HepG2 (cell line): Measurements from ENCODE around the gene GSK3B. TPM values are rescaled to one million over a fixed set of nuclear protein-coding genes. Genes with fewer than 3 reads are reported as not detected.

ENCODE experiments used
- ATAC-seq: fragments of 200-7000 bp; cut with Tn5 transposase; 3 replicates; pipeline ENCODE4 v1.9.1; 2020; ENCODE audit warnings: mild to moderate bottlenecking, moderate library complexity
- BruUV-seq: library from RNA; stranded (reverse); fragments of 400-500 nt; replicated peaks from 2 replicates; lab custom pipeline; 2021; lab: Mats Ljungman, UMichigan
- CTCF ChIA-PET: fragments of 300-600 bp; formaldehyde crosslinking; extraction: SDS; loops from one replicate; lab custom pipeline; 2021; ENCODE audit warnings: low total read pairs, inconsistent platforms, low intra/inter-chr PET ratio; lab: Yijun Ruan, JAX
- POLR2A ChIA-PET: fragments of 350-600 bp; sonication (Branson Sonifier 250); formaldehyde crosslinking; loops from one replicate; lab custom pipeline; 2020; ENCODE audit warnings: antibody characterized with exemption, inconsistent platforms; lab: Yijun Ruan, JAX
- DNase-seq: peaks from one replicate; pipeline ENCODE4 v3.0.0-alpha.2; 2015; ENCODE audit warnings: low spot score
- FAIRE-seq: peaks from 3 replicates; lab custom pipeline; 2011; peaks lifted over from hg19 to GRCh38; lab: Jason Lieb, UNC
- H2AFZ ChIP-seq: one replicate; pipeline ENCODE4 v1.6.1; 2011; ENCODE audit warnings: low read length, inconsistent platforms
- H3K27ac ChIP-seq: fragments of 300-600 bp; 3 replicates; pipeline ENCODE4 v1.8.0; 2011; ENCODE audit warnings: mixed run types, mild to moderate bottlenecking, mixed read lengths, low read length, inconsistent platforms; ENCODE audit not compliant: insufficient read depth; ENCODE audit errors: extremely low read length
- H3K27me3 ChIP-seq, 2 experiments: fragments of 200-600 bp in 1 of 2; 2 replicates in 1 of 2; 3 replicates in 1 of 2; pipeline versions ENCODE4 v1.6.0 to v1.8.0; 2011; ENCODE audit warnings: low read length in 2 of 2, mild to moderate bottlenecking in 2 of 2, moderate library complexity in 2 of 2, inconsistent platforms in 1 of 2; ENCODE audit not compliant: insufficient read depth in 2 of 2, control insufficient read depth in 1 of 2
- H3K36me3 ChIP-seq, 2 experiments: fragments of 200-600 bp in 1 of 2; replicated peaks in 1 of 2; 2 replicates in 1 of 2; 3 replicates in 1 of 2; pipeline versions ENCODE4 v1.5.1 to v1.8.0; 2011; ENCODE audit warnings: low read length in 2 of 2, inconsistent platforms in 1 of 2; ENCODE audit not compliant: insufficient read depth in 2 of 2, control insufficient read depth in 1 of 2
- H3K4me1 ChIP-seq: 2 replicates; pipeline ENCODE4 v1.5.1; 2012; ENCODE audit warnings: low read length, inconsistent platforms; ENCODE audit not compliant: insufficient read depth
- H3K4me2 ChIP-seq: 2 replicates; pipeline ENCODE4 v1.6.0; 2011; ENCODE audit warnings: low read depth, low read length, inconsistent platforms
- H3K4me3 ChIP-seq, 3 experiments: fragments of 200-600 bp in 1 of 3; sonication (generic), shearing (Covaris generic) in 1 of 3; replicated peaks in 1 of 3; 2 replicates each; pipeline ENCODE4 v1.5.1; 2011 to 2016; ENCODE audit warnings: low read length in 3 of 3, inconsistent platforms in 2 of 3, low read depth in 2 of 3, mild to moderate bottlenecking in 2 of 3, control low read depth in 1 of 3, mixed read lengths in 1 of 3; ENCODE audit not compliant: insufficient read depth in 1 of 3
- H3K79me2 ChIP-seq: one replicate; pipeline ENCODE4 v1.6.1; 2011; ENCODE audit warnings: low read length, inconsistent platforms; ENCODE audit not compliant: insufficient read depth
- H3K9ac ChIP-seq: 2 replicates; pipeline ENCODE4 v1.6.0; 2011; ENCODE audit warnings: mild to moderate bottlenecking, low read depth, low read length, inconsistent platforms; ENCODE audit not compliant: insufficient read depth
- H3K9me3 ChIP-seq: 2 replicates; pipeline ENCODE4 v1.5.1; 2012; ENCODE audit warnings: mild to moderate bottlenecking, low read length
- H4K20me1 ChIP-seq: 2 replicates; pipeline ENCODE4 v1.6.0; 2011; ENCODE audit warnings: inconsistent platforms, mild to moderate bottlenecking, low read length, moderate library complexity; ENCODE audit not compliant: insufficient read depth
- AGO2 ChIP-seq: fragments of 200-400 bp; formaldehyde crosslinking; optimal IDR thresholded peaks from 2 replicates; pipeline ENCODE3; 2017; ENCODE audit warnings: mild to moderate bottlenecking, low read depth, low read length, moderate library complexity
- ARNT ChIP-seq: fragments of 450-650 bp; IDR thresholded peaks from 2 replicates; pipeline ENCODE4 v1.6.1; 2017
- BRD4 ChIP-seq: sonication (generic); formaldehyde crosslinking; IDR thresholded peaks from 2 replicates; pipeline ENCODE4 v1.4.0; 2020; ENCODE audit warnings: missing genetic modification reagents
- MAF1 ChIP-seq: sonication (generic); formaldehyde crosslinking; IDR thresholded peaks from 2 replicates; pipeline ENCODE4 v1.5.0; 2020; ENCODE audit warnings: missing genetic modification reagents, borderline replicate concordance
- MBNL3 ChIP-seq: fragments of 250-450 bp; sonication (Bioruptor Pico); conservative IDR thresholded peaks from 2 replicates; pipeline ENCODE4 v1.8.0; 2022; ENCODE audit warnings: mild to moderate bottlenecking, inconsistent platforms
- XBP1 ChIP-seq: sonication (generic); formaldehyde crosslinking; IDR thresholded peaks from 2 replicates; pipeline ENCODE4 v1.5.0; 2020; ENCODE audit warnings: missing genetic modification reagents
- YY1 ChIP-seq: IDR thresholded peaks from 2 replicates; pipeline ENCODE4 v1.6.1; 2011; ENCODE audit warnings: low read length, low read depth, moderate library complexity, mild to moderate bottlenecking; ENCODE audit not compliant: insufficient read depth, insufficient replicate concordance
- ZNF543 ChIP-seq: sonication (generic); formaldehyde crosslinking; IDR thresholded peaks from 2 replicates; pipeline ENCODE4 v1.4.0; 2020; ENCODE audit warnings: mild to moderate bottlenecking, missing genetic modification reagents
- ZNF703 ChIP-seq: sonication (generic); formaldehyde crosslinking; IDR thresholded peaks from 2 replicates; pipeline ENCODE4 v1.5.1; 2020; ENCODE audit warnings: missing genetic modification reagents, mild to moderate bottlenecking, moderate library complexity, borderline replicate concordance
- ZNF879 ChIP-seq: sonication (generic); formaldehyde crosslinking; IDR thresholded peaks from 2 replicates; pipeline ENCODE4 v1.8.1; 2023; ENCODE audit warnings: missing genetic modification reagents
- WGBS: methylation state at CpG from one replicate; pipeline ENCODE4 v1.1.6; 2017; ENCODE audit warnings: low lambda C conversion rate; 5-methylcytosine and 5-hydroxymethylcytosine counted together
- in situ Hi-C: cut with HindIII; loops from 2 replicates; pipeline ENCODE4 v1.10.0; 2017; ENCODE audit warnings: low pct_unique_long_range_greater_than_20kb; ENCODE audit not compliant: extremely low pct_ligation_motif_present
- intact Hi-C: fragments of 100-400 bp; cut with micrococcal nuclease; formaldehyde crosslinking; loops from one replicate; pipeline ENCODE4 v1.10.0; 2022; ENCODE audit not compliant: unreplicated experiment
- polyA plus RNA-seq, 8 experiments: library from polyadenylated mRNA; depleted of rRNA in 3 of 8; stranded (reverse) in 7 of 8; unstranded in 1 of 8; fragments of >200 nt; fragmentation: Illumina TruSeq in 4 of 8; extraction: Trizol in 4 of 8; gene quantifications; 2 replicates each; pipeline versions ENCODE4 v1.2.1 to v1.2.3, GENCODE V29; 2011 to 2016; ENCODE audit warnings: low read depth in 4 of 8, missing spikeins in 1 of 8, mixed read lengths in 1 of 8; ENCODE audit not compliant: insufficient read depth in 1 of 8
- total RNA-seq, 5 experiments: library from RNA; depleted of rRNA; stranded (reverse); fragments of >200 nt; fragmentation: Illumina TruSeq; extraction: Trizol; gene quantifications; 2 replicates each; pipeline ENCODE4 v1.2.3, GENCODE V29; 2016; ENCODE audit warnings: low read depth in 1 of 5
- TF ChIP-seq, protein P1 (sequence below): sonication (generic); formaldehyde crosslinking; IDR thresholded peaks from 2 replicates; pipeline ENCODE4 v1.8.1; 2023; ENCODE audit warnings: missing genetic modification reagents, mild to moderate bottlenecking, borderline replicate concordance
- TF ChIP-seq, protein P2 (sequence below): sonication (generic); formaldehyde crosslinking; IDR thresholded peaks from 2 replicates; pipeline ENCODE4 v1.8.1; 2022; ENCODE audit warnings: low read depth, mild to moderate bottlenecking, missing genetic modification reagents
- TF ChIP-seq, protein P3 (sequence below): sonication (generic); formaldehyde crosslinking; IDR thresholded peaks from 2 replicates; pipeline ENCODE4 v1.5.0; 2020; ENCODE audit warnings: mild to moderate bottlenecking, missing genetic modification reagents

Gene GSK3B
- total and polyA plus RNA-seq, 2 of the 13 experiments (the other 11 are each of a cell fraction or from before 2014, with no cell fraction given): 22.3 to 30.1 TPM

DNA sequence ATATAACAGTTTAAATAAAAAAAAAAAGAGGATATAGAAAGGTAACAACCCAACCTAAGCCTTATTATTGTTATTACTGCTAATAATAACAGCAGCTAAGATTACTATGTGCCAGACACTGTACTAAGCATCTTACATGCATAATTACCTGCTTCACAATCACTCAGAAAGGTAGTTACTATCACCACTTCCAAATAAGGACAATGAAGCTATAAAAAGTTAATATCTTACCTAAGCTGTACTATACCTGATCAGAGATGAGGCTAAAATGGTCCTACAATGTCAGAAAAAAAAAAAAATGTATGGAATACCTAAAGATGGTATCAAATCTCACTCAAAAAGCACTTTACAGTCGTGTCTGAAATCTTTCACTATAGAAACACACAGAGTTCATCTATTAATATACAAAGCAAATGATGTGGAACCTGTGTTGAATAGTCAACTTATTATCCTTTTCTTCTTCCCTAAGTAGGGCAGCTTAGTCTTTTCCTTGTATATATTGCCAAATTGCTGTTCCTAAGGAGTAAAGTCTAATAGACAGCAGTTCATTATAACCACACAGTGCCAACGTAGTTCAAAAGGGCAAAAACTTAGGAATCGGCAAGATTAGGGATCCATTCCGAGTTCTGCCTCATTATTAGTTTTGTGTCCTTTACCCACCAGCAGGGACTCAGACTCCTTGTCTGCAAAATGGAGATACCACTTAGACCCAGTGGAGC lies 23.8 kb downstream of the GSK3B start:
- no peak overlapping the region for H3K27ac ChIP-seq
- no TSS peak for BruUV-seq
- ATAC-seq (no peak), DNase-seq (no peak), FAIRE-seq (no peak)
- H3K36me3 ChIP-seq: no peaks in the 10 kb centered on the region; a peak in 2 of 5 replicates
- ChIA-PET CTCF (no interaction called here), POLR2A (interaction anchor here (1.2 kb wide), 1 partner anchor 25 kb away, joined by 3 read pairs; no protein-coding TSS in a partner anchor)
- peaks cover 16% of the 10 kb centered on the region for H4K20me1 ChIP-seq
- intact Hi-C loops (no loop called here), in situ Hi-C loops (no loop called here)
- no peak overlapping the region for H3K4me2 ChIP-seq
- H3K4me1 ChIP-seq: peaks cover 16% of the 10 kb centered on the region; the same call in 1 of the 2 replicates
- H3K79me2 ChIP-seq: peaks cover 93% of the 10 kb centered on the region
- no peaks in the 10 kb centered on the region for H3K27me3 ChIP-seq
- no peak overlapping the region for H2AFZ ChIP-seq
- no peak overlapping the region for H3K9ac ChIP-seq
- TF ChIP-seq, protein P1, sequence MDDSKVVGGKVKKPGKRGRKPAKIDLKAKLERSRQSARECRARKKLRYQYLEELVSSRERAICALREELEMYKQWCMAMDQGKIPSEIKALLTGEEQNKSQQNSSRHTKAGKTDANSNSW (CRISPR knock-in tag): no peak
- TF ChIP-seq YY1 (no peak), MBNL3 (CRISPR knock-in tag) (no peak), ARNT (no peak)
- no peaks in the 10 kb centered on the region for H3K9me3 ChIP-seq
- WGBS: 88% methylated on average over 4 of the region's 4 CpGs
- H3K4me3 ChIP-seq: no peak overlapping the region

DNA sequence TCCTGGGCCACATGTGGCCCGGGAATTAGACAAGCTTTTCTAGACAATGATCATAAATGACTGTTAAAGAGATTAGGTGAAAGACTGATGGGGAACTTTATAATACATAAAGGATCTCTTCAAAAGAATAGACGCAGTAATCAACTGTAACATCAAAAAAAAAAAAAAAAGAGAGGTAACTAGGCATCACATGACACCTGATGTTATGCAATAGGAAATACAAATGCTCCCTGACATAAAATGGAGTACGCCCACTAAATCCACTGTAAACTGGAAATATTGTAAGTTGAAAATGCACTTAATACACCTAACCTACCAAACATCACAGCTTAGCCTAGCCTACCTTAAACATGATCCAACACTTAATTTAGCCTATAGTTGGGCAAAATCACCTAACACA lies 27.2 kb downstream of the GSK3B start:
- no peak for DNase-seq
- Histone ChIP-seq H3K27ac (no peak overlapping the region), H3K79me2 (peaks cover 91% of the 10 kb centered on the region), H3K4me2 (no peak overlapping the region), H3K4me1 (peaks cover 16% of the 10 kb centered on the region; the same call in 1 of the 2 replicates), H3K36me3 (no peaks in the 10 kb centered on the region; a peak in 2 of 5 replicates), H4K20me1 (peaks cover 19% of the 10 kb centered on the region), H3K4me3 (no peak overlapping the region), H2AFZ (no peak overlapping the region), H3K9me3 (no peaks in the 10 kb centered on the region), H3K27me3 (no peaks in the 10 kb centered on the region), H3K9ac (no peak overlapping the region)
- no TSS peak for BruUV-seq
- in situ Hi-C loops (no loop called here), intact Hi-C loops (no loop called here)
- POLR2A ChIA-PET: no interaction called here
- 97% methylated on average over 3 of the region's 3 CpGs for WGBS
- FAIRE-seq: no peak
- CTCF ChIA-PET: no interaction called here
- ATAC-seq: no peak
- TF ChIP-seq XBP1 (no peak), MAF1 (CRISPR knock-in tag) (no peak), AGO2 (no peak), BRD4 (CRISPR knock-in tag) (no peak), ZNF879 (CRISPR knock-in tag) (no peak), ZNF543 (CRISPR knock-in tag) (no peak), ZNF703 (no peak)
- TF ChIP-seq, protein P2, sequence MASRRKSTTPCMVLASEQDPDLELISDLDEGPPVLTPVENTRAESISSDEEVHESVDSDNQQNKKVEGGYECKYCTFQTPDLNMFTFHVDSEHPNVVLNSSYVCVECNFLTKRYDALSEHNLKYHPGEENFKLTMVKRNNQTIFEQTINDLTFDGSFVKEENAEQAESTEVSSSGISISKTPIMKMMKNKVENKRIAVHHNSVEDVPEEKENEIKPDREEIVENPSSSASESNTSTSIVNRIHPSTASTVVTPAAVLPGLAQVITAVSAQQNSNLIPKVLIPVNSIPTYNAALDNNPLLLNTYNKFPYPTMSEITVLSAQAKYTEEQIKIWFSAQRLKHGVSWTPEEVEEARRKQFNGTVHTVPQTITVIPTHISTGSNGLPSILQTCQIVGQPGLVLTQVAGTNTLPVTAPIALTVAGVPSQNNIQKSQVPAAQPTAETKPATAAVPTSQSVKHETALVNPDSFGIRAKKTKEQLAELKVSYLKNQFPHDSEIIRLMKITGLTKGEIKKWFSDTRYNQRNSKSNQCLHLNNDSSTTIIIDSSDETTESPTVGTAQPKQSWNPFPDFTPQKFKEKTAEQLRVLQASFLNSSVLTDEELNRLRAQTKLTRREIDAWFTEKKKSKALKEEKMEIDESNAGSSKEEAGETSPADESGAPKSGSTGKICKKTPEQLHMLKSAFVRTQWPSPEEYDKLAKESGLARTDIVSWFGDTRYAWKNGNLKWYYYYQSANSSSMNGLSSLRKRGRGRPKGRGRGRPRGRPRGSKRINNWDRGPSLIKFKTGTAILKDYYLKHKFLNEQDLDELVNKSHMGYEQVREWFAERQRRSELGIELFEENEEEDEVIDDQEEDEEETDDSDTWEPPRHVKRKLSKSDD (CRISPR knock-in tag): no peak
- TF ChIP-seq, protein P3, sequence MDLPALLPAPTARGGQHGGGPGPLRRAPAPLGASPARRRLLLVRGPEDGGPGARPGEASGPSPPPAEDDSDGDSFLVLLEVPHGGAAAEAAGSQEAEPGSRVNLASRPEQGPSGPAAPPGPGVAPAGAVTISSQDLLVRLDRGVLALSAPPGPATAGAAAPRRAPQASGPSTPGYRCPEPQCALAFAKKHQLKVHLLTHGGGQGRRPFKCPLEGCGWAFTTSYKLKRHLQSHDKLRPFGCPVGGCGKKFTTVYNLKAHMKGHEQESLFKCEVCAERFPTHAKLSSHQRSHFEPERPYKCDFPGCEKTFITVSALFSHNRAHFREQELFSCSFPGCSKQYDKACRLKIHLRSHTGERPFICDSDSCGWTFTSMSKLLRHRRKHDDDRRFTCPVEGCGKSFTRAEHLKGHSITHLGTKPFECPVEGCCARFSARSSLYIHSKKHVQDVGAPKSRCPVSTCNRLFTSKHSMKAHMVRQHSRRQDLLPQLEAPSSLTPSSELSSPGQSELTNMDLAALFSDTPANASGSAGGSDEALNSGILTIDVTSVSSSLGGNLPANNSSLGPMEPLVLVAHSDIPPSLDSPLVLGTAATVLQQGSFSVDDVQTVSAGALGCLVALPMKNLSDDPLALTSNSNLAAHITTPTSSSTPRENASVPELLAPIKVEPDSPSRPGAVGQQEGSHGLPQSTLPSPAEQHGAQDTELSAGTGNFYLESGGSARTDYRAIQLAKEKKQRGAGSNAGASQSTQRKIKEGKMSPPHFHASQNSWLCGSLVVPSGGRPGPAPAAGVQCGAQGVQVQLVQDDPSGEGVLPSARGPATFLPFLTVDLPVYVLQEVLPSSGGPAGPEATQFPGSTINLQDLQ (CRISPR knock-in tag): no peak
